ENCODE results near the gene CDK2. TPM values are rescaled to one million over a fixed set of nuclear protein-coding genes. Genes with fewer than 3 reads are reported as not detected.
"Not testable (repeated sequence)": the region's sequence is repeated elsewhere in the genome, so short reads cannot be mapped to it uniquely, and the experiment has no call there.

Gene CDK2
- polyA plus RNA-seq, 4 donors: 7.6 to 69.3 (median 15.3) TPM

- Histone ChIP-seq H3K36me3 (ENCODE audit: control insufficient read depth in 3 of 3, insufficient read depth in 2 of 3, low read depth in 1 of 3, low read length in 3 of 3) (peaks cover 4 to 32% (median 5%) of the 10 kb centered on the region in 3 donors), H3K4me3 (ENCODE audit: low read depth in 1 of 3, low read length in 3 of 3) (no peak overlapping the region), H3K9me3 (ENCODE audit: control insufficient read depth in 2 of 2, insufficient read depth in 1 of 2, low read depth in 1 of 2, low read length in 1 of 2) (no peaks in the 10 kb centered on the region), H3K27ac (ENCODE audit: low read depth in 1 of 3, low read length in 2 of 3) (no peak overlapping the region), H3K27me3 (ENCODE audit: control insufficient read depth in 3 of 3, insufficient read depth in 3 of 3, low read length in 3 of 3) (no peaks in the 10 kb centered on the region), H3K4me1 (ENCODE audit: control insufficient read depth in 3 of 3, insufficient read depth in 2 of 3, low read depth in 1 of 3, low read length in 2 of 3) (peaks cover 0 to 6% (median 0%) of the 10 kb centered on the region in 3 donors)
- no peak for FAIRE-seq
- DNase-seq: no peak
- WGBS, 3 donors: 94 to 98% (median 96%) methylated on average over 7 of the region's 7 CpGs
Measured at GRCh38 chr12:55978393-55978792, 11.8 kb downstream of the CDK2 start.

- no peak overlapping the region for H3K27ac ChIP-seq (ENCODE audit: low read depth in 1 of 3, low read length in 2 of 3)
- H3K4me1 ChIP-seq (ENCODE audit: control insufficient read depth in 3 of 3, insufficient read depth in 2 of 3, low read depth in 1 of 3, low read length in 2 of 3): peaks cover 0 to 6% (median 0%) of the 10 kb centered on the region in 3 donors
- no peaks in the 10 kb centered on the region for H3K9me3 ChIP-seq (ENCODE audit: control insufficient read depth in 2 of 2, insufficient read depth in 1 of 2, low read depth in 1 of 2, low read length in 1 of 2)
- WGBS, 3 donors: 90 to 96% (median 93%) methylated on average over 3 of the region's 3 CpGs
- DNase-seq (no peak), FAIRE-seq (no peak)
- peaks cover 4 to 38% (median 9%) of the 10 kb centered on the region in 3 donors for H3K36me3 ChIP-seq (ENCODE audit: control insufficient read depth in 3 of 3, insufficient read depth in 2 of 3, low read depth in 1 of 3, low read length in 3 of 3)
- no peak overlapping the region for H3K4me3 ChIP-seq (ENCODE audit: low read depth in 1 of 3, low read length in 3 of 3)
- H3K27me3 ChIP-seq (ENCODE audit: control insufficient read depth in 3 of 3, insufficient read depth in 3 of 3, low read length in 3 of 3): no peaks in the 10 kb centered on the region
Measured at GRCh38 chr12:55979069-55979468, 12.4 kb downstream of the CDK2 start.

- not testable (repeated sequence) for H3K27me3 ChIP-seq (ENCODE audit: control insufficient read depth in 3 of 3, insufficient read depth in 3 of 3, low read length in 3 of 3); H3K9me3 ChIP-seq (ENCODE audit: control insufficient read depth in 2 of 2, insufficient read depth in 1 of 2, low read depth in 1 of 2, low read length in 1 of 2); FAIRE-seq; H3K27ac ChIP-seq (ENCODE audit: low read depth in 1 of 3, low read length in 2 of 3); H3K4me1 ChIP-seq (ENCODE audit: control insufficient read depth in 3 of 3, insufficient read depth in 2 of 3, low read depth in 1 of 3, low read length in 2 of 3); H3K4me3 ChIP-seq (ENCODE audit: low read depth in 1 of 3, low read length in 3 of 3); DNase-seq
- peaks cover 6 to 46% (median 12%) of the 10 kb centered on the region in 3 donors for H3K36me3 ChIP-seq (ENCODE audit: control insufficient read depth in 3 of 3, insufficient read depth in 2 of 3, low read depth in 1 of 3, low read length in 3 of 3)
- WGBS, 3 donors: 68 to 69% (median 68%) methylated on average over 5 of the region's 5 CpGs
Measured at GRCh38 chr12:55981882-55982281, 15.3 kb downstream of the CDK2 start.

- Histone ChIP-seq H3K27ac (ENCODE audit: low read depth in 1 of 3, low read length in 2 of 3) (no peak overlapping the region), H3K27me3 (ENCODE audit: control insufficient read depth in 3 of 3, insufficient read depth in 3 of 3, low read length in 3 of 3) (no peaks in the 10 kb centered on the region), H3K9me3 (ENCODE audit: control insufficient read depth in 2 of 2, insufficient read depth in 1 of 2, low read depth in 1 of 2, low read length in 1 of 2) (no peaks in the 10 kb centered on the region), H3K36me3 (ENCODE audit: control insufficient read depth in 3 of 3, insufficient read depth in 2 of 3, low read depth in 1 of 3, low read length in 3 of 3) (peaks cover 10 to 49% (median 12%) of the 10 kb centered on the region in 3 donors), H3K4me3 (ENCODE audit: low read depth in 1 of 3, low read length in 3 of 3) (no peak overlapping the region), H3K4me1 (ENCODE audit: control insufficient read depth in 3 of 3, insufficient read depth in 2 of 3, low read depth in 1 of 3, low read length in 2 of 3) (no peaks in the 10 kb centered on the region)
- 71 to 84% (median 82%) methylated on average over 3 of the region's 3 CpGs for WGBS, 3 donors
- FAIRE-seq (no peak), DNase-seq (no peak)
Measured at GRCh38 chr12:55982319-55982936, 15.8 kb downstream of the CDK2 start.

GRCh38 chr12:55983232-55983842, 16.7 kb downstream of the CDK2 start:
- no peak overlapping the region for H3K27ac ChIP-seq (ENCODE audit: low read depth in 1 of 3, low read length in 2 of 3)
- 77 to 88% (median 84%) methylated on average over 4 of the region's 4 CpGs for WGBS, 3 donors
- H3K9me3 ChIP-seq (ENCODE audit: control insufficient read depth in 2 of 2, insufficient read depth in 1 of 2, low read depth in 1 of 2, low read length in 1 of 2): no peaks in the 10 kb centered on the region
- peaks cover 10 to 56% (median 15%) of the 10 kb centered on the region in 3 donors for H3K36me3 ChIP-seq (ENCODE audit: control insufficient read depth in 3 of 3, insufficient read depth in 2 of 3, low read depth in 1 of 3, low read length in 3 of 3)
- FAIRE-seq (no peak), DNase-seq (no peak)
- H3K4me3 ChIP-seq (ENCODE audit: low read depth in 1 of 3, low read length in 3 of 3): no peak overlapping the region
- no peaks in the 10 kb centered on the region for H3K27me3 ChIP-seq (ENCODE audit: control insufficient read depth in 3 of 3, insufficient read depth in 3 of 3, low read length in 3 of 3)
- H3K4me1 ChIP-seq (ENCODE audit: control insufficient read depth in 3 of 3, insufficient read depth in 2 of 3, low read depth in 1 of 3, low read length in 2 of 3): no peaks in the 10 kb centered on the region

- no peak for FAIRE-seq
- Histone ChIP-seq H3K9me3 (ENCODE audit: control insufficient read depth in 2 of 2, insufficient read depth in 1 of 2, low read depth in 1 of 2, low read length in 1 of 2) (no peaks in the 10 kb centered on the region), H3K27ac (ENCODE audit: low read depth in 1 of 3, low read length in 2 of 3) (no peak overlapping the region), H3K4me1 (ENCODE audit: control insufficient read depth in 3 of 3, insufficient read depth in 2 of 3, low read depth in 1 of 3, low read length in 2 of 3) (no peaks in the 10 kb centered on the region), H3K4me3 (ENCODE audit: low read depth in 1 of 3, low read length in 3 of 3) (no peak overlapping the region), H3K36me3 (ENCODE audit: control insufficient read depth in 3 of 3, insufficient read depth in 2 of 3, low read depth in 1 of 3, low read length in 3 of 3) (peaks cover 11 to 67% (median 14%) of the 10 kb centered on the region in 3 donors), H3K27me3 (ENCODE audit: control insufficient read depth in 3 of 3, insufficient read depth in 3 of 3, low read length in 3 of 3) (no peaks in the 10 kb centered on the region)
- DNase-seq: no peak
- 53 to 62% (median 57%) methylated on average over 2 of the region's 2 CpGs for WGBS, 3 donors
Measured at GRCh38 chr12:55984861-55985260, 18.2 kb downstream of the CDK2 start.

GRCh38 chr12:55985341-55985740, 18.7 kb downstream of the CDK2 start:
- no peak for DNase-seq
- no peak for FAIRE-seq
- 91 to 93% (median 91%) methylated on average over 4 of the region's 4 CpGs for WGBS, 3 donors
- H3K27me3 ChIP-seq (ENCODE audit: control insufficient read depth in 3 of 3, insufficient read depth in 3 of 3, low read length in 3 of 3): no peaks in the 10 kb centered on the region
- no peaks in the 10 kb centered on the region for H3K9me3 ChIP-seq (ENCODE audit: control insufficient read depth in 2 of 2, insufficient read depth in 1 of 2, low read depth in 1 of 2, low read length in 1 of 2)
- peaks cover 14 to 69% (median 14%) of the 10 kb centered on the region in 3 donors for H3K36me3 ChIP-seq (ENCODE audit: control insufficient read depth in 3 of 3, insufficient read depth in 2 of 3, low read depth in 1 of 3, low read length in 3 of 3)
- H3K27ac ChIP-seq (ENCODE audit: low read depth in 1 of 3, low read length in 2 of 3): no peak overlapping the region
- H3K4me3 ChIP-seq (ENCODE audit: low read depth in 1 of 3, low read length in 3 of 3): no peak overlapping the region
- no peaks in the 10 kb centered on the region for H3K4me1 ChIP-seq (ENCODE audit: control insufficient read depth in 3 of 3, insufficient read depth in 2 of 3, low read depth in 1 of 3, low read length in 2 of 3)

- peaks cover 12 to 68% (median 20%) of the 10 kb centered on the region in 3 donors for H3K36me3 ChIP-seq (ENCODE audit: control insufficient read depth in 3 of 3, insufficient read depth in 2 of 3, low read depth in 1 of 3, low read length in 3 of 3)
- H3K9me3 ChIP-seq (ENCODE audit: control insufficient read depth in 2 of 2, insufficient read depth in 1 of 2, low read depth in 1 of 2, low read length in 1 of 2); H3K4me1 ChIP-seq (ENCODE audit: control insufficient read depth in 3 of 3, insufficient read depth in 2 of 3, low read depth in 1 of 3, low read length in 2 of 3); H3K27me3 ChIP-seq (ENCODE audit: control insufficient read depth in 3 of 3, insufficient read depth in 3 of 3, low read length in 3 of 3); H3K4me3 ChIP-seq (ENCODE audit: low read depth in 1 of 3, low read length in 3 of 3); DNase-seq; FAIRE-seq; H3K27ac ChIP-seq (ENCODE audit: low read depth in 1 of 3, low read length in 2 of 3): not testable (repeated sequence)
- 95 to 96% (median 96%) methylated on average over 7 of the region's 7 CpGs for WGBS, 3 donors
Measured at GRCh38 chr12:55985976-55986375, 19.3 kb downstream of the CDK2 start.

Data from small intestine (tissue), 7 donors.